K562 (cell line): ENCODE results near the gene ARHGAP18. TPM values are rescaled to one million over a fixed set of nuclear protein-coding genes. Genes with fewer than 3 reads are reported as not detected.

Source experiments
- BCOR ChIP-seq: fragments of 450-650 bp; IDR thresholded peaks from 2 replicates; pipeline ENCODE4 v1.6.1; 2016
- BHLHE40 ChIP-seq: IDR thresholded peaks from 2 replicates; pipeline ENCODE4 v1.6.1; 2011; ENCODE audit warnings: low read length, improper control_type of control experiment
- BRD9 ChIP-seq: fragments of 450-650 bp; IDR thresholded peaks from 2 replicates; pipeline ENCODE4 v1.6.1; 2018; ENCODE audit warnings: low read depth; ENCODE audit not compliant: partially characterized antibody
- CBX3 ChIP-seq, 2 experiments: IDR thresholded peaks; 1 replicate in 1 of 2; 2 replicates in 1 of 2; pipeline ENCODE4 v1.6.1; 2012; ENCODE audit warnings: inconsistent platforms in 2 of 2, low read length in 2 of 2, borderline replicate concordance in 1 of 2, control low read depth in 1 of 2
- CEBPB ChIP-seq: fragments of 450-650 bp; IDR thresholded peaks from 2 replicates; pipeline ENCODE4 v1.6.1; 2016; ENCODE audit warnings: missing genetic modification characterization, missing compliant biosample characterization
- CHD4 ChIP-seq: fragments of 200-600 bp; sonication (generic); IDR thresholded peaks from 3 replicates; pipeline ENCODE4 v1.6.1; 2012; ENCODE audit warnings: low read depth, mild to moderate bottlenecking, mixed read lengths, low read length, inconsistent platforms; ENCODE audit not compliant: insufficient read depth, insufficient replicate concordance, poor library complexity, severe bottlenecking
- DACH1 ChIP-seq: fragments of 450-650 bp; IDR thresholded peaks from 2 replicates; pipeline ENCODE4 v1.6.1; 2018; ENCODE audit not compliant: partially characterized antibody
- ELF2 ChIP-seq: fragments of 250-450 bp; sonication (Bioruptor Pico); IDR thresholded peaks from 2 replicates; pipeline ENCODE4 v1.5.0; 2021; ENCODE audit warnings: mild to moderate bottlenecking
- ELK1 ChIP-seq: sonication (generic); formaldehyde crosslinking; IDR thresholded peaks from 2 replicates; pipeline ENCODE4 v1.8.1; 2022; ENCODE audit warnings: missing genetic modification reagents
- ESRRB ChIP-seq: fragments of 250-450 bp; sonication (Bioruptor Pico); IDR thresholded peaks from 2 replicates; pipeline ENCODE4 v1.5.0; 2020; ENCODE audit warnings: mild to moderate bottlenecking, moderate library complexity, borderline replicate concordance
- ETV1 ChIP-seq: fragments of 450-650 bp; conservative IDR thresholded peaks from 2 replicates; pipeline ENCODE4 v1.6.1; 2016; ENCODE audit warnings: missing genetic modification characterization, control low read depth, low read depth, missing compliant biosample characterization
- FOXM1 ChIP-seq, 2 experiments: fragments of 450-650 bp in 1 of 2; sonication (generic) in 1 of 2; formaldehyde crosslinking in 1 of 2; IDR thresholded peaks; 2 replicates each; pipeline versions ENCODE4 v1.6.1 to v1.9.0; 2017 to 2022; ENCODE audit warnings: low read depth in 2 of 2, mild to moderate bottlenecking in 2 of 2, missing genetic modification reagents in 1 of 2, moderate library complexity in 1 of 2
- HDAC2 ChIP-seq: fragments of 450-650 bp; IDR thresholded peaks from 2 replicates; pipeline ENCODE4 v1.6.1; 2016; ENCODE audit warnings: mild to moderate bottlenecking
- HEY1 ChIP-seq: fragments of 250-450 bp; sonication (Bioruptor Pico); IDR thresholded peaks from 2 replicates; pipeline ENCODE4 v1.5.0; 2020; ENCODE audit warnings: mild to moderate bottlenecking, moderate library complexity, borderline replicate concordance
- HIVEP1 ChIP-seq: fragments of 250-450 bp; sonication (Bioruptor Pico); IDR thresholded peaks from 2 replicates; pipeline ENCODE4 v1.4.0; 2020; ENCODE audit warnings: mild to moderate bottlenecking
- LEF1 ChIP-seq: fragments of 450-650 bp; IDR thresholded peaks from 2 replicates; pipeline ENCODE4 v1.6.1; 2016; ENCODE audit warnings: mild to moderate bottlenecking
- MIER1 ChIP-seq: fragments of 450-650 bp; IDR thresholded peaks from 2 replicates; pipeline ENCODE4 v1.6.1; 2016; ENCODE audit warnings: antibody characterized with exemption, mild to moderate bottlenecking, low read depth
- PRMT5 ChIP-seq: sonication (generic); formaldehyde crosslinking; IDR thresholded peaks from 2 replicates; pipeline ENCODE4 v1.5.0; 2020; ENCODE audit warnings: missing genetic modification reagents
- RUNX1 ChIP-seq: sonication (generic); IDR thresholded peaks from 2 replicates; pipeline ENCODE4 v1.6.1; 2016; ENCODE audit warnings: antibody characterized with exemption, low read depth
- TCF7 ChIP-seq: sonication (generic); IDR thresholded peaks from 2 replicates; pipeline ENCODE4 v1.6.1; 2016; ENCODE audit warnings: antibody characterized with exemption, borderline replicate concordance
- TGIF2 ChIP-seq: sonication (generic); formaldehyde crosslinking; IDR thresholded peaks from 2 replicates; pipeline ENCODE4 v1.8.1; 2022; ENCODE audit warnings: mild to moderate bottlenecking, missing genetic modification reagents, moderate library complexity
- TOE1 ChIP-seq, 2 experiments: fragments of 450-650 bp in 1 of 2; sonication (generic) in 1 of 2; formaldehyde crosslinking in 1 of 2; IDR thresholded peaks; 2 replicates each; pipeline versions ENCODE4 v1.7.1 to v1.8.0; 2016 to 2022; ENCODE audit warnings: borderline replicate concordance in 2 of 2, mild to moderate bottlenecking in 2 of 2, antibody characterized with exemption in 1 of 2, inconsistent platforms in 1 of 2, low read depth in 1 of 2, missing genetic modification reagents in 1 of 2, moderate library complexity in 1 of 2
- polyA plus RNA-seq, 8 experiments: library from polyadenylated mRNA; depleted of rRNA in 4 of 8; stranded (reverse) in 5 of 8; unstranded in 3 of 8; fragments of >200 nt; fragmentation: Nextera tagmentation in 2 of 8; fragmentation: Illumina TruSeq in 1 of 8; extraction: Ambion mirVana in 2 of 8; extraction: Trizol in 1 of 8; gene quantifications; 2 replicates each; pipeline versions ENCODE4 v1.2.1 to v1.2.3, GENCODE V29; 2011 to 2014; ENCODE audit warnings: inconsistent platforms in 1 of 8, missing spikeins in 1 of 8
- total RNA-seq, 7 experiments: library from RNA; depleted of rRNA in 6 of 7; stranded (reverse); fragments of >200 nt in 6 of 7; fragmentation: Illumina TruSeq in 2 of 7; extraction: Trizol in 2 of 7; gene quantifications; 2 replicates each; pipeline versions ENCODE4 v1.2.1 to v1.2.3, GENCODE V29; 2011 to 2021; ENCODE audit warnings: low replicate concordance in 1 of 7
- TF ChIP-seq, protein P1 (sequence below), 2 experiments: fragments of 450-650 bp; IDR thresholded peaks; 2 replicates each; pipeline ENCODE4 v1.6.1; 2016

The ARHGAP18 gene
- total and polyA plus RNA-seq, 9 of the 15 experiments (the other 6 are each of a cell fraction or from before 2014, with no cell fraction given) = 13.3 to 29.7 (median 21.1) TPM

DNA sequence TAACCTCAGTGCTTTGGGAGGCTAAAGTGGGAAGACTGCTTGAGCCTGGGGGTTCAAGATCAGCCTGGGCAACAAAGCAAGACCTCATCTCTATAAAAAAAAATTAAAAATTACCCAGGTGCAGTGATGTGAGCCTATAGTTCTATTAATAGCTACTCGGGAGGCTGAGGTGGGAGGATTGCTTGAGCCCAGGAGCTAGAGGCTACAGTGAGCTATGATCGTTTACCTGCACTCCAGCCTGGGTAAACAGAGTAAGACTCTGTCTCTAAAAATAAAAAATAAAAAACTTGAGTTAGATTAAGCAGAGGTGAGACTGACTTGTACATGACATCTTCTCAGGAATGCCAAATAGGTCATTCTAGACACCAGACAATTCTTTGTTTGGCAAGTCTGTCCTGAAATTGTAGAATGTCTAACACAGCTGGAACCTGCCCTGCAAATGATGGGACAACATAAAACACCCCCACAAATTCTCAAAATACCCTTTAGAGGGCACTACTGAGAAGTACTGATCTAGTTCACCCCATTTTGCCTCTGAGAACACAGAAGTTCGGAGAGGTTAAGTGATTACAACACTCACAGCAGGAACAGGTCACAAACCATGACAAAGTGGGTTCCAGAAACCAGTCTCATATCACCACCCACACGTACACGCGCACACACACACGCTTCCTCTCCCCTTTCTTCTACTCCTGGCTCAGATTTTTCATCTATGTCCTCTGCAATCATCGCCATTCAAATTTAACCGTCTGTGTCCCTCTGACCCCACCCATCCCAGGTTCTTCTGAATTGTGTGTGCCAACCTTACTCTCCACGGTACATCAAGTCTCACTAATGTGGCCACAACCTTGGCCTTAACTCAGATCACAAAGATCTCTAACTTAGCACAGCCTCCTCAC lies 38.3 kb downstream of the ARHGAP18 start (continued):
- TF ChIP-seq ELK1 (CRISPR knock-in tag) = no peak
- no peak for TF ChIP-seq RUNX1
- TF ChIP-seq, protein P1, sequence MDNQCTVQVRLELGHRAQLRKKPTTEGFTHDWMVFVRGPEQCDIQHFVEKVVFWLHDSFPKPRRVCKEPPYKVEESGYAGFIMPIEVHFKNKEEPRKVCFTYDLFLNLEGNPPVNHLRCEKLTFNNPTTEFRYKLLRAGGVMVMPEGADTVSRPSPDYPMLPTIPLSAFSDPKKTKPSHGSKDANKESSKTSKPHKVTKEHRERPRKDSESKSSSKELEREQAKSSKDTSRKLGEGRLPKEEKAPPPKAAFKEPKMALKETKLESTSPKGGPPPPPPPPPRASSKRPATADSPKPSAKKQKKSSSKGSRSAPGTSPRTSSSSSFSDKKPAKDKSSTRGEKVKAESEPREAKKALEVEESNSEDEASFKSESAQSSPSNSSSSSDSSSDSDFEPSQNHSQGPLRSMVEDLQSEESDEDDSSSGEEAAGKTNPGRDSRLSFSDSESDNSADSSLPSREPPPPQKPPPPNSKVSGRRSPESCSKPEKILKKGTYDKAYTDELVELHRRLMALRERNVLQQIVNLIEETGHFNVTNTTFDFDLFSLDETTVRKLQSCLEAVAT (IDR thresholded peaks at IDR 0.05) = peak; percentile 53 to 75; a peak in 3 of 4 replicates
- TF ChIP-seq HIVEP1 (CRISPR knock-in tag) = no peak
- peak; percentile 54; the same call in 1 of the 2 replicates for TF ChIP-seq TOE1 (IDR thresholded peaks at IDR 0.05; ENCODE audit: borderline replicate concordance)
- no peak for TF ChIP-seq TOE1 (CRISPR knock-in tag; IDR thresholded peaks at IDR 0.05; ENCODE audit: borderline replicate concordance, low read depth)
- TF ChIP-seq CBX3 (IDR thresholded peaks at IDR 0.05; ENCODE audit: borderline replicate concordance in 1 of 2, low read length in 2 of 2) = 0 out of 3 replicates have a peak, but pooled peaks of 1 of the 2 experiments have one; percentile 18
- TF ChIP-seq DACH1 = peak; percentile 59
- TF ChIP-seq ETV1 (tag) = no peak
- TF ChIP-seq LEF1 = peak; percentile 50; the same call in 1 of the 2 replicates
- no peak for TF ChIP-seq BRD9
- TF ChIP-seq PRMT5 (CRISPR knock-in tag) = no peak
- TF ChIP-seq ESRRB = no peak
- 0 out of 2 replicates have a peak, but pooled peaks have one; percentile 13 for TF ChIP-seq BHLHE40
- no peak for TF ChIP-seq TCF7
- TF ChIP-seq HEY1 (CRISPR knock-in tag) = no peak
- TF ChIP-seq TGIF2 = no peak
- TF ChIP-seq MIER1 = no peak
- TF ChIP-seq CHD4 = no peak
- peak; percentile 66 for TF ChIP-seq BCOR
- peak; percentile 14; the same call in 1 of the 2 replicates for TF ChIP-seq FOXM1 (IDR thresholded peaks at IDR 0.05; ENCODE audit: low read depth)
- TF ChIP-seq FOXM1 (CRISPR knock-in tag; IDR thresholded peaks at IDR 0.05; ENCODE audit: low read depth) = no peak
- TF ChIP-seq HDAC2 = peak; percentile 79
- TF ChIP-seq ELF2 (CRISPR knock-in tag) = no peak
- TF ChIP-seq CEBPB (tag) = peak; percentile 86
